Measurements from ENCODE around the gene TULP4. TPM values are rescaled to one million over a fixed set of nuclear protein-coding genes. Genes with fewer than 3 reads are reported as not detected.

Gene TULP4
- total RNA-seq, 1 experiment from 2014 or later, result 64.6 TPM

DNA sequence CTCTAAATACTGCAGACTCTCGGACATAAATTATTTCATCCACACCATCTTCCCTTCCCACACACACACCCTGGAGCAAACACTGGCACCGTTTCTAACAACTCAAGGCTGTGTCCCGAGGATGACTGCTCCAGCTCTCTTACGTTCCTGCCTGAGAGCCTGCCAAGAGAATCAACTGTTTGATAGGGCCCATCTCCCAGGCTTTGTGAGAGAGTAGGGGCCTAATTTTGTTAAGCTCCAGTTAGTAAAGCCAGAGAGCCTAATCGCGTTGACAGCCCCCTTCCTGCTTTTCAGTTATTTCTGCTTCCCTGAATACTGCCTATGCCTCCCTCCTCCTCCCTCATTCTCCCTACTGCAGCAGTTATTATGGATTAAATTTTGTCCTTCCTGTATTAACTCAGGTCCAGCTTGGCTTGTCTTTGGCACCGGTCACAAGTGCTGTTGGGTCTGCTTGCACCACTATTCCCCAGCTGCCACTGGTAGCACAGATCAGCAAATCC lies 129.5 kb downstream of the TULP4 start:
- no peak overlapping the region for H3K4me3 Mint-ChIP-seq
- Histone ChIP-seq H2BK120ac (ENCODE audit: low read depth, low read length, poor library complexity, severe bottlenecking) (no peak overlapping the region), H2BK20ac (ENCODE audit: low read depth, low read length, poor library complexity, severe bottlenecking) (no peak overlapping the region), H3K9ac (ENCODE audit: extremely low read depth, insufficient read length, low read length) (no peak overlapping the region), H3K4ac (ENCODE audit: low read depth, low read length) (no peak overlapping the region), H3K79me2 (ENCODE audit: insufficient read depth, low read length) (no peaks in the 10 kb centered on the region), H3K27me3 (ENCODE audit: insufficient read depth, low read length) (no peaks in the 10 kb centered on the region), H4K20me1 (ENCODE audit: control insufficient read depth, insufficient read depth, insufficient read length) (no peaks in the 10 kb centered on the region), H3K56ac (ENCODE audit: insufficient read length, low read depth, low read length) (no peak overlapping the region), H3K18ac (ENCODE audit: insufficient read length, low read depth, low read length) (no peak overlapping the region), H3K23me2 (ENCODE audit: insufficient read length, low read depth, low read length, poor library complexity, severe bottlenecking) (no peaks in the 10 kb centered on the region), H3K4me2 (ENCODE audit: insufficient read depth, insufficient read length, low read length) (no peak overlapping the region), H2AFZ (ENCODE audit: low read length) (no peak overlapping the region), H3K9me3 (ENCODE audit: control insufficient read depth, low read depth, low read length) (no peaks in the 10 kb centered on the region), H3K79me1 (ENCODE audit: insufficient read depth, low read depth, low read length, poor library complexity, severe bottlenecking) (no peaks in the 10 kb centered on the region), H2BK12ac (ENCODE audit: insufficient read length, low read depth, low read length) (no peak overlapping the region), H2BK5ac (ENCODE audit: insufficient read length, low read length) (no peak overlapping the region), H4K5ac (ENCODE audit: insufficient read length, low read depth, low read length) (no peak overlapping the region), H2AK5ac (ENCODE audit: insufficient read length, low read length) (no peak overlapping the region), H4K8ac (replicated peaks; ENCODE audit: insufficient read length, low read depth, low read length) (no peak overlapping the region), H3K14ac (ENCODE audit: insufficient read depth, low read length) (no peak overlapping the region), H2BK15ac (ENCODE audit: low read depth, low read length) (no peak overlapping the region), H3T11ph (ENCODE audit: low read length) (no peak overlapping the region), H3K23ac (ENCODE audit: insufficient read length, low read depth, low read length) (no peak overlapping the region), H3K4me1 (ENCODE audit: insufficient read depth, low read length) (no peaks in the 10 kb centered on the region), H4K91ac (ENCODE audit: insufficient read length, low read depth, low read length) (no peak overlapping the region), H3K27ac (ENCODE audit: insufficient read length, low read depth, low read length) (no peak overlapping the region)
- no peak for DNase-seq
- no CpG with 5 or more reads among the region's 7 CpGs for WGBS (ENCODE audit: extremely low coverage, insufficient read length, low lambda C conversion rate)
- H3K36me3 Mint-ChIP-seq (ENCODE audit: insufficient read depth in 1 of 3, low read depth in 3 of 3), result peaks cover 0 to 9% (median 0%) of the 10 kb centered on the region in 3 experiments; a peak in 3 of 7 replicates
- no peaks in the 10 kb centered on the region for H3K9me3 Mint-ChIP-seq
- no peaks in the 10 kb centered on the region for H3K27me3 Mint-ChIP-seq (ENCODE audit: low read depth)
- no peaks in the 10 kb centered on the region for H3K4me1 Mint-ChIP-seq
- TF ChIP-seq, protein P1, sequence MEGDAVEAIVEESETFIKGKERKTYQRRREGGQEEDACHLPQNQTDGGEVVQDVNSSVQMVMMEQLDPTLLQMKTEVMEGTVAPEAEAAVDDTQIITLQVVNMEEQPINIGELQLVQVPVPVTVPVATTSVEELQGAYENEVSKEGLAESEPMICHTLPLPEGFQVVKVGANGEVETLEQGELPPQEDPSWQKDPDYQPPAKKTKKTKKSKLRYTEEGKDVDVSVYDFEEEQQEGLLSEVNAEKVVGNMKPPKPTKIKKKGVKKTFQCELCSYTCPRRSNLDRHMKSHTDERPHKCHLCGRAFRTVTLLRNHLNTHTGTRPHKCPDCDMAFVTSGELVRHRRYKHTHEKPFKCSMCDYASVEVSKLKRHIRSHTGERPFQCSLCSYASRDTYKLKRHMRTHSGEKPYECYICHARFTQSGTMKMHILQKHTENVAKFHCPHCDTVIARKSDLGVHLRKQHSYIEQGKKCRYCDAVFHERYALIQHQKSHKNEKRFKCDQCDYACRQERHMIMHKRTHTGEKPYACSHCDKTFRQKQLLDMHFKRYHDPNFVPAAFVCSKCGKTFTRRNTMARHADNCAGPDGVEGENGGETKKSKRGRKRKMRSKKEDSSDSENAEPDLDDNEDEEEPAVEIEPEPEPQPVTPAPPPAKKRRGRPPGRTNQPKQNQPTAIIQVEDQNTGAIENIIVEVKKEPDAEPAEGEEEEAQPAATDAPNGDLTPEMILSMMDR (conservative IDR thresholded peaks at IDR 0.05), result no peak
- no peak overlapping the region; a peak in 1 of 7 replicates for H3K27ac Mint-ChIP-seq

Data from H9 (cell line).